Astrocyte (in vitro differentiated cells and primary cell): ENCODE results near the gene STRIP1.

Experiments
- EZH2 ChIP-seq: IDR thresholded peaks from 2 replicates; pipeline ENCODE4 v1.6.1; 2012; ENCODE audit warnings: mild to moderate bottlenecking, low read length, inconsistent platforms; ENCODE audit not compliant: insufficient read depth
- TF ChIP-seq, protein P1 (sequence below): IDR thresholded peaks from 2 replicates; pipeline ENCODE4 v1.5.1; 2011; ENCODE audit warnings: low read depth, mild to moderate bottlenecking, inconsistent platforms, low read length, moderate library complexity; ENCODE audit not compliant: insufficient read depth

DNA sequence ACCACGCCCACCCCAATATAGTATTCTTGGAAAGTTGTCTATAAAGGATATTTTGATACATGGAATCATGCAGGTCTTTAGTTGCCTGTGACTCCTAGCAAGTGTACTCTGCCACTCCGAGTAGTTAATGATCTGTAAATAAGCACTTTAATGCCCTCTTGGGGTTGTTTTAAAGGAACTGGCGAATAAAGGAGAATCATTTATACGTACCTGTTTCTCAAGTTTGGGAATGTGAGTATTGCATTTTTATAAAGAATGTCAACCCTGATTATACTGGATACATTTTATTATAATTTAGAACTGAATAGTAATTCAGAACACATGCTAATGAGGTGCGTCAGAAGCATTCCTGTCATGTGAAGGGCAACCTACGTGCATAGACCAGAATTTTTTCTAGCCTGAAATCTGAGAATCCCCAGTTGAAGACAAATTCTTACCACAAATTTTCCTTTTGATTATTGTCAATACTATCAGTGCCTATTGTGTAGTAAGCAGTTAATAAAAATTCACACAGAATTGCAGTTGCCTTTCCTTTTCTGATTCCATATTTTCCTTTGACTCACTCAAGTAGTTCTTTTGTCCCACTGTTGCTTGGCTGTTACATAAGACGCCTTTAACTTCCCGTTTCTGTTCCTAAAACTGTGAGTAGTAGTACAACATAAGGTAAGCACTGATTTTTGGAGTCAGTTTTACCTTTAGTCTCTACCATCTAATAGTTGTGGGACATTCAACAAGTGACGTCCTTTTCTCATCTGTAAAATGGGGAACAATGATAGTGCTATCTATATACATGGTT is 44.7 kb upstream of the STRIP1 start:
- TF ChIP-seq, protein P1, sequence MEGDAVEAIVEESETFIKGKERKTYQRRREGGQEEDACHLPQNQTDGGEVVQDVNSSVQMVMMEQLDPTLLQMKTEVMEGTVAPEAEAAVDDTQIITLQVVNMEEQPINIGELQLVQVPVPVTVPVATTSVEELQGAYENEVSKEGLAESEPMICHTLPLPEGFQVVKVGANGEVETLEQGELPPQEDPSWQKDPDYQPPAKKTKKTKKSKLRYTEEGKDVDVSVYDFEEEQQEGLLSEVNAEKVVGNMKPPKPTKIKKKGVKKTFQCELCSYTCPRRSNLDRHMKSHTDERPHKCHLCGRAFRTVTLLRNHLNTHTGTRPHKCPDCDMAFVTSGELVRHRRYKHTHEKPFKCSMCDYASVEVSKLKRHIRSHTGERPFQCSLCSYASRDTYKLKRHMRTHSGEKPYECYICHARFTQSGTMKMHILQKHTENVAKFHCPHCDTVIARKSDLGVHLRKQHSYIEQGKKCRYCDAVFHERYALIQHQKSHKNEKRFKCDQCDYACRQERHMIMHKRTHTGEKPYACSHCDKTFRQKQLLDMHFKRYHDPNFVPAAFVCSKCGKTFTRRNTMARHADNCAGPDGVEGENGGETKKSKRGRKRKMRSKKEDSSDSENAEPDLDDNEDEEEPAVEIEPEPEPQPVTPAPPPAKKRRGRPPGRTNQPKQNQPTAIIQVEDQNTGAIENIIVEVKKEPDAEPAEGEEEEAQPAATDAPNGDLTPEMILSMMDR = no peak
- TF ChIP-seq EZH2 = no peak
